ENCODE measurements around the gene EIF3F. TPM values are rescaled to one million over a fixed set of nuclear protein-coding genes. Genes with fewer than 3 reads are reported as not detected.

EIF3F gene
- polyA plus RNA-seq (2013): 456 TPM

- CTCF ChIA-PET: interaction anchor here (0.6 to 2.3 kb wide), 18 partner anchors 9 to 1224 kb away, joined by 3 to 8 read pairs (median 4); no protein-coding TSS in a partner anchor
- Histone ChIP-seq H3K27me3 (replicated peaks in 2 of 5; ENCODE audit: control insufficient read depth in 4 of 5, insufficient read depth in 5 of 5, low read length in 4 of 5) (peaks cover 0 to 4% (median 0%) of the 10 kb centered on the region in 5 experiments), H3K36me3 (ENCODE audit: control insufficient read depth in 4 of 4, insufficient read depth in 4 of 4, low read length in 3 of 4) (peaks cover 0 to 23% (median 11%) of the 10 kb centered on the region in 4 experiments), H3K4me1 (ENCODE audit: control extremely low read depth in 1 of 4, control insufficient read depth in 4 of 4, insufficient read depth in 4 of 4, low read length in 3 of 4) (peaks cover 6 to 24% (median 18%) of the 10 kb centered on the region in 4 experiments), H3K9me3 (ENCODE audit: control extremely low read depth in 1 of 5, control insufficient read depth in 4 of 5, insufficient read depth in 2 of 5, low read depth in 1 of 5, low read length in 4 of 5) (peaks cover 0 to 2% (median 0%) of the 10 kb centered on the region in 5 experiments), H3K27ac (ENCODE audit: insufficient read depth in 1 of 2, low read depth in 1 of 2, low read length in 2 of 2, poor library complexity in 1 of 2, severe bottlenecking in 2 of 2) (peak within 1 kb of the TSS; percentile 69 to 87), H3K4me3 (ENCODE audit: control insufficient read depth in 1 of 7, extremely low read depth in 1 of 7, insufficient read depth in 4 of 7, low read depth in 2 of 7, low read length in 6 of 7) (peak within 1 kb of the TSS; percentile 56 to 93 (median 86))
- 0% methylated on average over 40 of the region's 47 CpGs for WGBS (ENCODE audit: insufficient coverage)
- POLR2A ChIA-PET: interaction anchor here (0.5 kb wide), 1 partner anchor 1018 kb away, joined by 3 read pairs; no protein-coding TSS in a partner anchor
- DNase-seq: peak; percentile 100
These were observed at the start of gene EIF3F for GRCh38 chr11:7986768-7987559. Gene EIF3F, plus strand, starts transcription at chr11:7987337. Its CDS starts 16 bp downstream, at chr11:7987353.

GRCh38 chr11:7941146-7941545, 46.0 kb upstream of the EIF3F start:
- 80% methylated on average over 1 of the region's 5 CpGs for WGBS (ENCODE audit: insufficient coverage)
- POLR2A ChIA-PET: no interaction called here
- no peak for DNase-seq
- H3K27me3 ChIP-seq (replicated peaks in 2 of 5; ENCODE audit: control insufficient read depth in 4 of 5, insufficient read depth in 5 of 5, low read length in 4 of 5): peaks cover 0 to 7% (median 0%) of the 10 kb centered on the region in 5 experiments
- no peaks in the 10 kb centered on the region for H3K36me3 ChIP-seq (ENCODE audit: control insufficient read depth in 4 of 4, insufficient read depth in 4 of 4, low read length in 3 of 4)
- H3K4me1 ChIP-seq (ENCODE audit: control extremely low read depth in 1 of 4, control insufficient read depth in 4 of 4, insufficient read depth in 4 of 4, low read length in 3 of 4): no peaks in the 10 kb centered on the region
- no peak overlapping the region for H3K4me3 ChIP-seq (ENCODE audit: control insufficient read depth in 1 of 7, extremely low read depth in 1 of 7, insufficient read depth in 4 of 7, low read depth in 2 of 7, low read length in 6 of 7)
- no peak overlapping the region for H3K27ac ChIP-seq (ENCODE audit: insufficient read depth in 1 of 2, low read depth in 1 of 2, low read length in 2 of 2, poor library complexity in 1 of 2, severe bottlenecking in 2 of 2)
- CTCF ChIA-PET: no interaction called here
- H3K9me3 ChIP-seq (ENCODE audit: control extremely low read depth in 1 of 5, control insufficient read depth in 4 of 5, insufficient read depth in 2 of 5, low read depth in 1 of 5, low read length in 4 of 5): peaks cover 4 to 28% (median 8%) of the 10 kb centered on the region in 5 experiments

GRCh38 chr11:7941608-7942007, 45.5 kb upstream of the EIF3F start, which contains the start of gene OR10A3:
Gene OR10A3, minus strand, starts transcription at chr11:7941708. Its CDS starts 2,188 bp downstream, at chr11:7939520.
- POLR2A ChIA-PET: no interaction called here
- no CpG with 5 or more reads among the region's 2 CpGs for WGBS (ENCODE audit: insufficient coverage)

GRCh38 chr11:7944123-7944522, 43.0 kb upstream of the EIF3F start:
- ChIA-PET CTCF (no interaction called here), POLR2A (no interaction called here)
- Histone ChIP-seq H3K9me3 (ENCODE audit: control extremely low read depth in 1 of 5, control insufficient read depth in 4 of 5, insufficient read depth in 2 of 5, low read depth in 1 of 5, low read length in 4 of 5) (peaks cover 4 to 28% (median 8%) of the 10 kb centered on the region in 5 experiments), H3K27ac (ENCODE audit: insufficient read depth in 1 of 2, low read depth in 1 of 2, low read length in 2 of 2, poor library complexity in 1 of 2, severe bottlenecking in 2 of 2) (no peak overlapping the region), H3K4me1 (ENCODE audit: control extremely low read depth in 1 of 4, control insufficient read depth in 4 of 4, insufficient read depth in 4 of 4, low read length in 3 of 4) (no peaks in the 10 kb centered on the region), H3K4me3 (ENCODE audit: control insufficient read depth in 1 of 7, extremely low read depth in 1 of 7, insufficient read depth in 4 of 7, low read depth in 2 of 7, low read length in 6 of 7) (no peak overlapping the region), H3K27me3 (replicated peaks in 2 of 5; ENCODE audit: control insufficient read depth in 4 of 5, insufficient read depth in 5 of 5, low read length in 4 of 5) (peaks cover 2 to 17% (median 3%) of the 10 kb centered on the region in 5 experiments), H3K36me3 (ENCODE audit: control insufficient read depth in 4 of 4, insufficient read depth in 4 of 4, low read length in 3 of 4) (no peaks in the 10 kb centered on the region)
- no peak for DNase-seq
- WGBS (ENCODE audit: insufficient coverage): no CpG with 5 or more reads among the region's 2 CpGs

More at GRCh38 chr11:7941608-7942007, 45.5 kb upstream of the EIF3F start, which contains the start of gene OR10A3:
- CTCF ChIA-PET: no interaction called here
- H3K9me3 ChIP-seq (ENCODE audit: control extremely low read depth in 1 of 5, control insufficient read depth in 4 of 5, insufficient read depth in 2 of 5, low read depth in 1 of 5, low read length in 4 of 5): peaks cover 4 to 28% (median 8%) of the 10 kb centered on the region in 5 experiments
- peaks cover 0 to 7% (median 0%) of the 10 kb centered on the region in 5 experiments for H3K27me3 ChIP-seq (replicated peaks in 2 of 5; ENCODE audit: control insufficient read depth in 4 of 5, insufficient read depth in 5 of 5, low read length in 4 of 5)
- no peak within 1 kb of the TSS for H3K4me3 ChIP-seq (ENCODE audit: control insufficient read depth in 1 of 7, extremely low read depth in 1 of 7, insufficient read depth in 4 of 7, low read depth in 2 of 7, low read length in 6 of 7)
- DNase-seq: no peak
- H3K27ac ChIP-seq (ENCODE audit: insufficient read depth in 1 of 2, low read depth in 1 of 2, low read length in 2 of 2, poor library complexity in 1 of 2, severe bottlenecking in 2 of 2): no peak within 1 kb of the TSS
- no peaks in the 10 kb centered on the region for H3K4me1 ChIP-seq (ENCODE audit: control extremely low read depth in 1 of 4, control insufficient read depth in 4 of 4, insufficient read depth in 4 of 4, low read length in 3 of 4)
- H3K36me3 ChIP-seq (ENCODE audit: control insufficient read depth in 4 of 4, insufficient read depth in 4 of 4, low read length in 3 of 4): no peaks in the 10 kb centered on the region

- POLR2A ChIA-PET: no interaction called here
- Histone ChIP-seq H3K9me3 (ENCODE audit: control extremely low read depth in 1 of 5, control insufficient read depth in 4 of 5, insufficient read depth in 2 of 5, low read depth in 1 of 5, low read length in 4 of 5) (peaks cover 0 to 7% (median under 1%) of the 10 kb centered on the region in 5 experiments), H3K4me1 (ENCODE audit: control extremely low read depth in 1 of 4, control insufficient read depth in 4 of 4, insufficient read depth in 4 of 4, low read length in 3 of 4) (no peaks in the 10 kb centered on the region), H3K27me3 (replicated peaks in 2 of 5; ENCODE audit: control insufficient read depth in 4 of 5, insufficient read depth in 5 of 5, low read length in 4 of 5) (peaks cover 2 to 16% (median 3%) of the 10 kb centered on the region in 5 experiments), H3K27ac (ENCODE audit: insufficient read depth in 1 of 2, low read depth in 1 of 2, low read length in 2 of 2, poor library complexity in 1 of 2, severe bottlenecking in 2 of 2) (no peak overlapping the region), H3K4me3 (ENCODE audit: control insufficient read depth in 1 of 7, extremely low read depth in 1 of 7, insufficient read depth in 4 of 7, low read depth in 2 of 7, low read length in 6 of 7) (no peak overlapping the region), H3K36me3 (ENCODE audit: control insufficient read depth in 4 of 4, insufficient read depth in 4 of 4, low read length in 3 of 4) (no peaks in the 10 kb centered on the region)
- CTCF ChIA-PET: no interaction called here
- no CpG with 5 or more reads among the region's 1 CpG for WGBS (ENCODE audit: insufficient coverage)
- no peak for DNase-seq
These were observed 37.2 kb upstream of the EIF3F start for GRCh38 chr11:7949934-7950333.

- no peak overlapping the region for H3K27ac ChIP-seq (ENCODE audit: insufficient read depth in 1 of 2, low read depth in 1 of 2, low read length in 2 of 2, poor library complexity in 1 of 2, severe bottlenecking in 2 of 2)
- peaks cover 0 to 4% (median 0%) of the 10 kb centered on the region in 5 experiments for H3K27me3 ChIP-seq (replicated peaks in 2 of 5; ENCODE audit: control insufficient read depth in 4 of 5, insufficient read depth in 5 of 5, low read length in 4 of 5)
- WGBS (ENCODE audit: insufficient coverage): no CpG with 5 or more reads among the region's 1 CpG
- H3K9me3 ChIP-seq (ENCODE audit: control extremely low read depth in 1 of 5, control insufficient read depth in 4 of 5, insufficient read depth in 2 of 5, low read depth in 1 of 5, low read length in 4 of 5): peaks cover 0 to 2% (median 0%) of the 10 kb centered on the region in 5 experiments
- no peak overlapping the region for H3K4me3 ChIP-seq (ENCODE audit: control insufficient read depth in 1 of 7, extremely low read depth in 1 of 7, insufficient read depth in 4 of 7, low read depth in 2 of 7, low read length in 6 of 7)
- H3K36me3 ChIP-seq (ENCODE audit: control insufficient read depth in 4 of 4, insufficient read depth in 4 of 4, low read length in 3 of 4): no peaks in the 10 kb centered on the region
- no peaks in the 10 kb centered on the region for H3K4me1 ChIP-seq (ENCODE audit: control extremely low read depth in 1 of 4, control insufficient read depth in 4 of 4, insufficient read depth in 4 of 4, low read length in 3 of 4)
- ChIA-PET POLR2A (no interaction called here), CTCF (no interaction called here)
- DNase-seq: no peak
These were observed 31.9 kb upstream of the EIF3F start for GRCh38 chr11:7955191-7955590.

GRCh38 chr11:7964261-7964660, 22.9 kb upstream of the EIF3F start:
- Histone ChIP-seq H3K4me3 (ENCODE audit: control insufficient read depth in 1 of 7, extremely low read depth in 1 of 7, insufficient read depth in 4 of 7, low read depth in 2 of 7, low read length in 6 of 7) (no peak overlapping the region), H3K9me3 (ENCODE audit: control extremely low read depth in 1 of 5, control insufficient read depth in 4 of 5, insufficient read depth in 2 of 5, low read depth in 1 of 5, low read length in 4 of 5) (peaks cover 0 to 2% (median 0%) of the 10 kb centered on the region in 5 experiments), H3K27me3 (replicated peaks in 2 of 5; ENCODE audit: control insufficient read depth in 4 of 5, insufficient read depth in 5 of 5, low read length in 4 of 5) (peaks cover 0 to 13% (median 0%) of the 10 kb centered on the region in 5 experiments), H3K27ac (ENCODE audit: insufficient read depth in 1 of 2, low read depth in 1 of 2, low read length in 2 of 2, poor library complexity in 1 of 2, severe bottlenecking in 2 of 2) (no peak overlapping the region), H3K36me3 (ENCODE audit: control insufficient read depth in 4 of 4, insufficient read depth in 4 of 4, low read length in 3 of 4) (no peaks in the 10 kb centered on the region), H3K4me1 (ENCODE audit: control extremely low read depth in 1 of 4, control insufficient read depth in 4 of 4, insufficient read depth in 4 of 4, low read length in 3 of 4) (no peaks in the 10 kb centered on the region)
- ChIA-PET CTCF (no interaction called here), POLR2A (no interaction called here)
- no peak for DNase-seq
- WGBS (ENCODE audit: insufficient coverage): 79% methylated on average over 3 of the region's 3 CpGs
